Measurements from ENCODE around the gene LYSMD3. TPM values are rescaled to one million over a fixed set of nuclear protein-coding genes. Genes with fewer than 3 reads are reported as not detected.

LYSMD3 gene
- total RNA-seq = 14.0 TPM

DNA sequence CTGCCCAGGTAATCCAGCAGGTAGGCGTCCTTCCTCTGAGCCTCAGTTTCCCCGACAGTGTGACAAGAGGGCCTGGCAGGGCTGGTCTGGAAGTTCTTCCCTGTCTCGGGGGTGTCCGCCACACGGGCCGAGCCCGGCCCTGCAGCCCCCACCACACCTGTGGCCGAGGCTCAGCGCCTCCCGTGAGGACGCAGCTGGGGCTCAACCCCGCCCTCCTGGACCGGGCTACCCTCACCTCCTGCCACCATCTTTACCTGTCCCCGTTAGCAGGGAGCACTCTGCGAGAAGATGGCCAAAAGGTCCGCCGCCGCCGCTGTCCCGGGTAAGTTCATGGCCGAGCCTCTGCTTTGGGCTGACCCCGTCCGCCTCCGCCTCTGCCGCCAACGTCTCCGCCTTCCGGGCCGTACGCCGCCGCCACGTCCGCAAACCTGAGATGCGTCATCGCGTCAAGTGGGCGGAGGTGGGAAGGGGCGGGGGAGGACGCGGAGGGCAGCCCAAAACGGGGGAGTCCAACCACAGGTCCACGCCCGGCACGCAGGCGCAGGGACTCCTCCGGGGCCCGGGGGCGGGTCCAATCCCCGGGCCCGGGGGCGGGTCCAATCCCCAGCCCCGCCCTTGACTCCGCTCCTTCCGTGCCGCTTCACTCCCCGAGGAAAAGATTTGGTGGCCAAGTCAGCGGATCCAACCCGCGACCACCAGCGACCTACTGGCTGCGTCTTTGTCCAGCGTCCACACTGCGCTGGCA lies at the start of gene LYSMD3:
Gene LYSMD3, minus strand, starts transcription at position 391 of the 745 bp plus-strand sequence. CDS start 4,295 bp downstream, outside the sequence.

DNA sequence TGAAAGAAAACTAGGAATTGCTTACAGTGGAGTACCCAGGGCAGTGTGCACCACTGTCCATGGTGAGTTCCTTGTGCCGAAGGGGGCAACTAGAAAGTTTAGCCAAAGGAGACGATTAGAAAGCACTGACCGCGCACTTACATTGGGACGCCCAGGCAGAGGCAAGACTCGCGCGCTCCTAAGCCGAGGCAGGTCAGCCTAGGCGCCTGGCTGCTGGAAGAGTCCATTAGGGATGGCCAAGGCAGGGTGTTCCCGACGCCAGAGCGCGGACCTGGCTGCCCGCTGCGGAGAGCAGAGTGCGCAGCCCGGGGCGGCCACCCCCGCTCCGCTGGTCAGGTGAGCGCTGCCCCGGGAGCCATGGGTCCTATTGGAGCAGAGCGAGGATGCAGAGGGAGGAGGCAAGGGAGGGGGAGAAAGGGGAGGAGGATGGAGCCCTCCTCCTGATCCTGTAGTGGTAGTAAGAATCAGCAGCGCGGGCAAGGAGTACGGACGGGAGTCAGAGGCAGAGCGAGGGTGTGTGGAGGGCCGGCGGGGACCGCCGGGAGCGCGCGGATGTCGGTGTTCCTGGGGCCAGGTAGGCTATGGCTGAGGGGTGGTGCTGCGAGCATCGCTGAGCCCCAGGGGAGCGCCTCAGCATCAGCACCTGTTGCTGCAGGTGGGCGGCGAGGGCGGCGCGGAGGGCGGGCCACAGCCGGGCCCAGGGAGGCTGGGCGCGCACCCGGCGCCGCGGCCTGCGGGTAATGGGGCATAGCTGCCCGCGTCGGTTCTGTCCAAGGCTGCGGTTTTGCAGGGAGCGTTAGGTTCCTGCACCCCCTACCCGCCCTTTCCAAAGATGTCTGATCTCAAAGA lies 29.2 kb upstream of the LYSMD3 start, which contains the start of gene ADGRV1:
Gene ADGRV1, plus strand, starts transcription at position 454 of the 849 bp plus-strand sequence. Its CDS starts 99 bp downstream, at position 553.

DNA sequence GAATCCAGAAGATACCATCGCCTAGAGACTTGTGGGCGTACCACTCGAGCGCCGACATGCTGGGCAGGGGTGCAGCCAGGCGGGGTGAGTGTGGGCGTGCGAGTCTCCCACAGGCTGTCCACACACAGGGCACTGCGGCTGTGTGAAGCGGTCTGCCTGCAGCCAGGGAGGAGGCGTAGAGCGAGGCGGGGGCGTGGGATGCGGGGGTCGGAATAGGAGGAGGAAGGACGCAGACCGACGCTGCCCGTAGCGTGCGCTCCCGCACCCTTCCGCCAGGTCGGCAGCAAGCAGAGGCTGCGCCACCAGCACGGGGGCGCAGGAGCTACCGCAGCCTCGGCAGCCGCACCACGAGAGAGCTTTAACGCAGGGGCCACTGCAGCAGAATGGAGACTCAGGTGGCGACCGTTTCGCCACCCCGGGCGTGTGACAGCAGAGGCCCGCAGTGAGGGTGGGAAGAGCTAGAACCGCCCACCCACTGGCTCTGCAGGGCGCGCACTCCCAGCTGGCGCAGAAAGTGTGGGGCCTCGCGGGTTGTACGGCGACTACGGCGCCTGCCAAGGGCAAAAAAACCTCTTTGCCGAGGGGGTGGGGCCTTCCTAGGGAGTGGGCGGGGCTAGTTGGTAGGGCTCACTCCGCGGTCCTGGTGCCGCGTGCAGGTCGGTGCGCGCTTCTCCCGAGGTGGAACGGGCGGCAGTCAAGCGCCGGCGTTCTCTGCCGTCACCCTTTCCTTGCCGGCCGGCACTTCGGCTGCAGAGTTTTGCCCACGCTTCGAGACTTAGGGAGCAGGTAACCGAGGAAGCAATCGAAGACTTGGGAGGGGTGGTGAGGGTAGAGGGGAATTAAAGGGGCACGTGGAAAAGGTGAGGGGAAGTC lies 54.9 kb downstream of the LYSMD3 start, which contains the start of the genes MBLAC2 and POLR3G:
Gene MBLAC2, minus strand, starts transcription at position 537 of the 873 bp plus-strand sequence. Its CDS starts 479 bp downstream, at position 58.
Gene POLR3G, plus strand, starts transcription at position 630 of the 873 bp plus-strand sequence. CDS start 10,704 bp downstream, outside the sequence.

Other genes starting within 250 kb of the LYSMD3 start
- gene CETN3, start 119.8 kb downstream of the LYSMD3 start, total RNA-seq = 17.1 TPM
- 8.3 TPM for gene MBLAC2, start 54.8 kb downstream of the LYSMD3 start, total RNA-seq
- gene POLR3G, start 54.7 kb downstream of the LYSMD3 start, total RNA-seq = 1.8 TPM
- 14.5 TPM for gene ADGRV1, start 29.2 kb upstream of the LYSMD3 start, total RNA-seq

All from metanephros (tissue), 1 donor.